ENCODE results near the gene PRKCG.

- TF ChIP-seq CTCF (IDR thresholded peaks at IDR 0.05) (no peak), EP300 (IDR thresholded peaks at IDR 0.05) (no peak)
Observed at GRCh38 chr19:53880711-53881481, 1.1 kb upstream of the PRKCG start.
